CD4-positive, alpha-beta T cell treated with Interferon gamma for 1 hour (primary cell): Measurements from ENCODE around the gene CRABP2.

Experiments used
- DNase-seq: peaks from one replicate; pipeline ENCODE4 v3.0.0-alpha.2; 2020

Gene CRABP2

GRCh38 chr1:156741481-156741983 is 36.1 kb upstream of the CRABP2 start:
- no peak for DNase-seq

GRCh38 chr1:156740741-156741480 is 35.5 kb upstream of the CRABP2 start, which contains the start of gene MRPL24:
TSS of gene MRPL24 (minus strand) at chr1:156741088. CDS start at chr1:156738704, 2,384 bp downstream.
- peak; percentile 99 for DNase-seq

GRCh38 chr1:156740237-156740740 is 34.9 kb upstream of the CRABP2 start:
- DNase-seq, result no peak

GRCh38 chr1:156738916-156739315 is 33.5 kb upstream of the CRABP2 start:
- no peak for DNase-seq

- no peak for DNase-seq
Observed at GRCh38 chr1:156738407-156738806, 33.0 kb upstream of the CRABP2 start.

- no peak for DNase-seq
Observed at GRCh38 chr1:156733989-156734584, 28.7 kb upstream of the CRABP2 start.

- peak; percentile 97 for DNase-seq
Observed at GRCh38 chr1:156728599-156729462, 23.4 kb upstream of the CRABP2 start, which contains the start of gene ISG20L2. TSS of gene ISG20L2 (minus strand) at chr1:156728766. CDS start at chr1:156727652, 1,114 bp downstream.

- DNase-seq, result no peak
Observed at GRCh38 chr1:156727926-156728598, 22.7 kb upstream of the CRABP2 start, which contains the start of gene METTL25B. TSS of gene METTL25B (plus strand) at chr1:156728469. CDS start at chr1:156729105, 636 bp downstream.

- DNase-seq, result no peak
Observed at GRCh38 chr1:156727492-156727891, 22.1 kb upstream of the CRABP2 start.

GRCh38 chr1:156726549-156727226 is 21.3 kb upstream of the CRABP2 start:
- DNase-seq, result peak; percentile 37

GRCh38 chr1:156725683-156726280 is 20.4 kb upstream of the CRABP2 start:
- peak; percentile 79 for DNase-seq

- DNase-seq, result no peak
Observed at GRCh38 chr1:156721535-156721934, 16.2 kb upstream of the CRABP2 start.

GRCh38 chr1:156721131-156721530 is 15.7 kb upstream of the CRABP2 start:
- DNase-seq, result no peak

GRCh38 chr1:156717351-156717750 is 12.0 kb upstream of the CRABP2 start:
- DNase-seq, result no peak

GRCh38 chr1:156714830-156715229 is 9.4 kb upstream of the CRABP2 start:
- DNase-seq, result no peak

GRCh38 chr1:156712626-156713025 is 7.2 kb upstream of the CRABP2 start:
- no peak for DNase-seq

- DNase-seq, result no peak
Observed at GRCh38 chr1:156711011-156711817, 5.8 kb upstream of the CRABP2 start.

- no peak for DNase-seq
Observed at GRCh38 chr1:156709757-156710489, 4.5 kb upstream of the CRABP2 start.

- no peak for DNase-seq
Observed at GRCh38 chr1:156709031-156709430, 3.6 kb upstream of the CRABP2 start.
